Neural progenitor cell (in vitro differentiated cells): ENCODE data around the gene PLGRKT. TPM values are rescaled to one million over a fixed set of nuclear protein-coding genes. Genes with fewer than 3 reads are reported as not detected.
"Not testable (repeated sequence)": the region's sequence is repeated elsewhere in the genome, so short reads cannot be mapped to it uniquely, and the experiment has no call there.

Source experiments
- DNase-seq: peaks from one replicate; pipeline ENCODE4 v3.0.0-alpha.2; 2016; ENCODE audit warnings: low spot score
- H2AFZ ChIP-seq: fragments of 200-600 bp; sonication (generic); replicated peaks from 2 replicates; pipeline ENCODE4 v1.6.1; 2016; ENCODE audit warnings: antibody characterized with exemption
- H3F3A ChIP-seq: fragments of 200-600 bp; sonication (generic); 2 replicates; pipeline ENCODE4 v1.6.1; 2016; ENCODE audit warnings: antibody characterized with exemption, low read depth
- H3K27ac ChIP-seq: fragments of 200-600 bp; sonication (generic); 2 replicates; pipeline ENCODE4 v1.5.1; 2016; ENCODE audit warnings: mild to moderate bottlenecking
- H3K27me3 ChIP-seq: fragments of 200-600 bp; sonication (generic); 2 replicates; pipeline ENCODE4 v1.6.1; 2016; ENCODE audit warnings: mild to moderate bottlenecking, moderate library complexity
- H3K36me3 ChIP-seq: fragments of 200-600 bp; sonication (generic); 2 replicates; pipeline ENCODE4 v1.5.1; 2016
- H3K4me1 ChIP-seq: fragments of 200-600 bp; sonication (generic); 2 replicates; pipeline ENCODE4 v1.6.1; 2016; ENCODE audit warnings: mixed run types
- H3K4me2 ChIP-seq: fragments of 200-600 bp; sonication (generic); 2 replicates; pipeline ENCODE4 v1.6.1; 2016
- H3K4me3 ChIP-seq: fragments of 200-600 bp; sonication (generic); 2 replicates; pipeline ENCODE4 v1.5.1; 2016
- H3K79me2 ChIP-seq: fragments of 200-600 bp; sonication (generic); 2 replicates; pipeline ENCODE4 v1.6.1; 2016; ENCODE audit warnings: low read depth
- H3K9ac ChIP-seq: fragments of 200-600 bp; sonication (generic); 2 replicates; pipeline ENCODE4 v1.6.1; 2016
- H3K9me3 ChIP-seq: fragments of 200-600 bp; sonication (generic); 2 replicates; pipeline ENCODE4 v1.5.1; 2016; ENCODE audit warnings: low read depth
- H4K20me1 ChIP-seq: fragments of 200-600 bp; sonication (generic); 2 replicates; pipeline ENCODE4 v1.6.1; 2016; ENCODE audit warnings: low read depth
- H3K27ac Mint-ChIP-seq: 3 replicates; pipeline ENCODE4 v1.8.0; 2021; ENCODE audit warnings: mixed read lengths
- H3K27me3 Mint-ChIP-seq: 2 replicates; pipeline ENCODE4 v1.8.0; 2022; ENCODE audit warnings: low read depth, mild to moderate bottlenecking, inconsistent platforms, moderate library complexity, mixed read lengths; ENCODE audit not compliant: insufficient read depth
- H3K36me3 Mint-ChIP-seq: 3 replicates; pipeline ENCODE4 v1.8.0; 2021; ENCODE audit warnings: mixed read lengths
- H3K4me1 Mint-ChIP-seq: 3 replicates; pipeline ENCODE4 v1.8.0; 2021; ENCODE audit warnings: mixed read lengths
- H3K4me3 Mint-ChIP-seq: 3 replicates; pipeline ENCODE4 v1.8.0; 2021; ENCODE audit warnings: mild to moderate bottlenecking, moderate library complexity, mixed read lengths
- H3K9me3 Mint-ChIP-seq: 3 replicates; pipeline ENCODE4 v1.8.0; 2020; ENCODE audit warnings: mixed read lengths
- CTCF ChIP-seq: fragments of 200-600 bp; sonication (generic); IDR thresholded peaks from 2 replicates; pipeline ENCODE4 v1.5.1; 2017; ENCODE audit warnings: antibody characterized with exemption, mild to moderate bottlenecking
- EZH2 ChIP-seq: fragments of 200-600 bp; sonication (generic); IDR thresholded peaks from 2 replicates; pipeline ENCODE4 v1.6.1; 2017; ENCODE audit warnings: antibody characterized with exemption, mild to moderate bottlenecking, moderate library complexity
- EZH2phosphoT487 ChIP-seq: fragments of 200-600 bp; sonication (generic); IDR thresholded peaks from 2 replicates; pipeline ENCODE4 v1.6.1; 2017; ENCODE audit warnings: antibody characterized with exemption
- total RNA-seq: library from RNA; depleted of rRNA; stranded (reverse); fragments of >200 nt; gene quantifications from 2 replicates; pipeline ENCODE4 v1.2.3, GENCODE V29; 2015; ENCODE audit warnings: low replicate concordance

PLGRKT gene
- total RNA-seq, 1 donor from 2014 or later: 37.7 TPM

- no peaks in the 10 kb centered on the region for H3K9me3 Mint-ChIP-seq
- Histone ChIP-seq H3K4me3 (no peak overlapping the region), H2AFZ (no peak overlapping the region), H3K4me1 (peaks cover 8% of the 10 kb centered on the region), H3K36me3 (no peaks in the 10 kb centered on the region), H3K9me3 (no peaks in the 10 kb centered on the region), H3K27ac (no peak overlapping the region), H4K20me1 (no peaks in the 10 kb centered on the region), H3K4me2 (no peak overlapping the region), H3F3A (no peaks in the 10 kb centered on the region), H3K79me2 (no peaks in the 10 kb centered on the region), H3K9ac (no peak overlapping the region), H3K27me3 (no peaks in the 10 kb centered on the region)
- H3K27me3 Mint-ChIP-seq: no peaks in the 10 kb centered on the region
- H3K4me3 Mint-ChIP-seq: no peak overlapping the region
- DNase-seq: peak; percentile 18
- H3K36me3 Mint-ChIP-seq: no peaks in the 10 kb centered on the region
- TF ChIP-seq EZH2phosphoT487: no peak
- no peak for TF ChIP-seq CTCF
- TF ChIP-seq EZH2: no peak
- no peaks in the 10 kb centered on the region for H3K4me1 Mint-ChIP-seq
- no peak overlapping the region for H3K27ac Mint-ChIP-seq
Observed at GRCh38 chr9:5466766-5467165, 29.0 kb upstream of the PLGRKT start.

- H4K20me1 ChIP-seq: no peaks in the 10 kb centered on the region
- H3K4me3 ChIP-seq: no peak overlapping the region
- no peaks in the 10 kb centered on the region for H3K27me3 ChIP-seq
- H3K4me2 ChIP-seq: no peak overlapping the region
- H3K36me3 ChIP-seq: no peaks in the 10 kb centered on the region
- Mint-ChIP-seq H3K36me3 (no peaks in the 10 kb centered on the region), H3K9me3 (no peaks in the 10 kb centered on the region), H3K27ac (no peak overlapping the region), H3K27me3 (no peaks in the 10 kb centered on the region), H3K4me1 (no peaks in the 10 kb centered on the region), H3K4me3 (no peak overlapping the region)
- no peaks in the 10 kb centered on the region for H3K9me3 ChIP-seq
- H3F3A ChIP-seq: no peaks in the 10 kb centered on the region
- H3K4me1 ChIP-seq: peaks cover 8% of the 10 kb centered on the region
- no peak overlapping the region for H3K27ac ChIP-seq
- no peak for TF ChIP-seq CTCF
- TF ChIP-seq EZH2phosphoT487: no peak
- no peak for TF ChIP-seq EZH2
- no peak for DNase-seq
- H3K79me2 ChIP-seq: no peaks in the 10 kb centered on the region
- H2AFZ ChIP-seq: no peak overlapping the region
- no peak overlapping the region for H3K9ac ChIP-seq
Observed at GRCh38 chr9:5466005-5466404, 28.3 kb upstream of the PLGRKT start.

- not testable (repeated sequence) for H3K27me3 Mint-ChIP-seq, H3K27ac ChIP-seq, H3K79me2 ChIP-seq, H3K36me3 Mint-ChIP-seq, H4K20me1 ChIP-seq, DNase-seq, H3K4me3 Mint-ChIP-seq, H3F3A ChIP-seq, H3K27me3 ChIP-seq, H2AFZ ChIP-seq, H3K4me1 ChIP-seq, H3K36me3 ChIP-seq, H3K27ac Mint-ChIP-seq, H3K4me2 ChIP-seq, H3K4me1 Mint-ChIP-seq, H3K9me3 Mint-ChIP-seq, H3K4me3 ChIP-seq, H3K9ac ChIP-seq, H3K9me3 ChIP-seq
Observed at GRCh38 chr9:5464831-5465330, 27.2 kb upstream of the PLGRKT start.

- no peak overlapping the region for H3K27ac Mint-ChIP-seq
- no peak for TF ChIP-seq EZH2
- H3K36me3 Mint-ChIP-seq: no peaks in the 10 kb centered on the region
- Histone ChIP-seq H3K9me3 (no peaks in the 10 kb centered on the region), H3K4me2 (no peak overlapping the region), H3K79me2 (no peaks in the 10 kb centered on the region), H4K20me1 (no peaks in the 10 kb centered on the region), H3K9ac (no peak overlapping the region), H3K27me3 (no peaks in the 10 kb centered on the region), H3K4me1 (no peaks in the 10 kb centered on the region), H3K27ac (no peak overlapping the region), H2AFZ (no peak overlapping the region), H3K4me3 (no peak overlapping the region), H3K36me3 (no peaks in the 10 kb centered on the region), H3F3A (no peaks in the 10 kb centered on the region)
- H3K4me1 Mint-ChIP-seq: peaks cover 15% of the 10 kb centered on the region
- no peak for DNase-seq
- H3K9me3 Mint-ChIP-seq: no peaks in the 10 kb centered on the region
- peaks cover 3% of the 10 kb centered on the region for H3K27me3 Mint-ChIP-seq
- H3K4me3 Mint-ChIP-seq: no peak overlapping the region
Observed at GRCh38 chr9:5460157-5460556, 22.4 kb upstream of the PLGRKT start.
